Smooth muscle cell of the brain vasculature (primary cell): ENCODE results near the gene LYRM2.

Experiments used
- DNase-seq: peaks from one replicate; pipeline ENCODE4 v3.0.0-alpha.2; 2012; ENCODE audit warnings: low read depth, low spot score

The LYRM2 gene

GRCh38 chr6:89638320-89639195 is at the start of gene LYRM2:
LYRM2 (minus strand) TSS chr6:89638747; CDS start chr6:89638716, 31 bp downstream.
- peak; percentile 81 for DNase-seq

GRCh38 chr6:89688328-89688727 is 49.8 kb upstream of the LYRM2 start:
- DNase-seq = no peak

- no peak for DNase-seq
These were observed 46.8 kb upstream of the LYRM2 start for GRCh38 chr6:89685311-89685710.

- DNase-seq = no peak
These were observed 44.4 kb upstream of the LYRM2 start for GRCh38 chr6:89682991-89683390.

DNA sequence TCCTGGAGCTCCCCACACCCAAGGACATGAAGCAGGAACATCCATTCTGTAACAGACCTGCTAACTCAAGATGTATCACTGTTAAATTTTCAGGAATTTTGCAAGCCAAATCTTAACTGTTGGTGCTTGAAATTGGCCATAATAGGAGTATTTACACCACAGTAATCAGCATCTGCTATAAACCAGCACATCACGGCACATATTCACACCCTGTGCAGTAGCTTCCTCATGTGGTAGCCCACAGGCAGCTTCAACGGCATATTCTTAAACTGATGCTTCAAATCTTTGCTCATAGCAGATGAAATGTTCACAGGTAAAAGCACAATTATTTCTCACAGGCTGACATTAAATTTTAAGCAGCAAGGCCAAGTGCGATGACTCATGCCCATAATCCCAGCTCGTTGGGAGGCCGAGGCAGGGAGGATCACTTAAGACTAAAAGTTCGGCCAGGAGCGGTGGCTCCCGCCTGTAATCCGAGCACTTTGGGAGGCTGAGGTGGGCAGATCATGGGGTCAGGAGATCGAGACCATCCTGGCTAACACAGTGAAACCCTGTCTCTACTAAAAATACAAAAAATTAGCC is 43.5 kb upstream of the LYRM2 start:
- no peak for DNase-seq

- no peak for DNase-seq
These were observed 42.0 kb upstream of the LYRM2 start for GRCh38 chr6:89680551-89680950.

DNA sequence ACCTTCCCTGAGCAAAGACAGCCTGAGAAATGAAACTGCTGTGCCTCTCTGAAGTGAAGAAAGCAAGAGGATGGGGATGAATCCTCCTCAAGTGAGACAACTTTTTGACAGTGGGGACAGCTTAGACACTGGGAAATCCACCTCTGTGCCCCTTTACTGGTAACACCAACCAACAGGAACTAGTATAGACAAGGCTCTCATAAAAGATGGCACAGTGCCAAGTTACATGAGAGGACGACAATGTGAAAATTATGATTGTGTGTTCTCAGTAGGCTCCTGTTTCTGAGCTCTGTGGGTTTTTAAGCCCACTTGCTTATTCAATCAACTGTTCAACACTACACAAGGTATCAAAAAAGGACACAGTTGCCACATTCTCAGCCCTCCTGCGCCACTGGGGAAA is 41.6 kb upstream of the LYRM2 start:
- no peak for DNase-seq

DNA sequence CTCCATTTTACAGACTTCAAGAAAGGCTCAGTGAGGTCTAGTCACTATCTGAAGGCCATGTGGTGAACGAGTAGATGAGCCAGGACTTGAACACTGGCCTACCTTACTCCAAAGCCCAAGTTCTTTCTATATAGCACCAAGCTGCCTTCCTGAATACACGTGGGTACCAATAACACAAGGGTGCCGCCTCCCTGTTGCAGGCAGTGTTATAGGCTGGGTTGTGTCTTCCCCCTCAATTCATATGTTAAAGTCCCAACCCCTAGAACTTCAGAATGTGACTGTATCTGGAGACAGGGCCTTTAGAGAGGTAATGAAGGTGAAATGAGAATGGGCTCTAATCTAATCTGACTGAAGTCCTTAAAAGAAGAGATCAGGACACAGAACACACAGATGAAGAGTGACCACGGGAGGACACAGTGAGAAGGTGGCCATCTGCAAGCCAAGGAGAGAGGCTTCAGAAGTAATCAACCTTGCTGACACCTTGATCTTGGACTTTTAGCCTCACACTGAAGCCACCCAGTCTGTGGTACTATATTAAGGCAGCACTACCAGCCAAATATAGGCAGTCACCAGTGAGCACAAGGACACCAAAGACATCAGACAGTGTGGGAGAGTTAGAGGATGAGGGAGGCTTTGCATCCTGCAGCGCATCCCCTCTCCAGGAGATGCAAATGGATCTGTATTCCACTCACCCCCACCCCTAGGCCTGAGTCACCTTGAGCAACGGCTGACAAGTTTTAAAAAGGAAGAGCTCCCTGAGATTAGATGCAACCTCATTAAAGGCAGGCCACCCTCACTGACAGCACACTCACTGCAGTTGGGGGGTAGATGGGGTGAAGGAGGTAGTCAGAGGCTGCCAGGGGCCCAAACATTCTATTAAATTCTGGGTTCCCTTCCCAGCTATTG is 40.9 kb upstream of the LYRM2 start:
- no peak for DNase-seq

- no peak for DNase-seq
These were observed 40.0 kb upstream of the LYRM2 start for GRCh38 chr6:89678531-89678930.

DNA sequence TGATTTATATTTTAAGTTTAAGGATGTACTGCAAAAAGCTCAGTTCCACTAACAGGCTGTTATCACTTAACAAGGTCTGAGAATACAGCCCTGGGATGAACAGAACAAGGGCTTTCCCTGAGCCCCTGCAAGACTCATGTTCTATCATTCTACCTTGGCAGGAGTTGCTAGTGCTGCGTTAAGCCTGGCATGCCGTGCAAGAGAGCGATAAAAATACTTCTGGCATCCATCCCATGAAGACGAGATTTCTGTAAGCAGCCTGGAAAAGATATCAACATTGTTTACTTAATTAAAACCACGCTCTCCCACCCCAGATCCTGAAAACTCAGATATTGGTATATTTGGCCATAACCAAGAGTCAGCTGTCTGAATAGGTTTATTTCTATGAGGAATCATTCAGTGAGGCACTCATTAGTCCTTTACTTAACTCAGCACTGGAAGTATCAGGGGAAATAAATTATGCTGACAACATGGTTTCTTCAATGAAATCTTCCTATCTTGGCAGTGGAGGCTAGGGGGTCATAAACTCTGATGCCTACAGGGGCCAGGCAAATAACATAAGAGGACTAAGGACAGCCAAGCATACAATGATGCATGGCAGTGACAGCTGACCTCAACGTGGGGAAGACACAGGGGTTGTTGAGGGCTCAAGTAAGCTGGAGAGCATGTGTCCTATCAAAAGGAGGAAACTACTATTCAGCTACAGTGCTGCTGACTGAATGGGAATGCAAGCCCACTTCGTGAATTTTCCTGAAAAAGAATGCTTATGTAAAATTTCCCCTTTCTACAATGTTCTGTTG is 37.6 kb upstream of the LYRM2 start:
- DNase-seq = no peak

- DNase-seq = no peak
These were observed 32.5 kb upstream of the LYRM2 start for GRCh38 chr6:89670935-89671565.

- DNase-seq = no peak
These were observed 30.5 kb upstream of the LYRM2 start for GRCh38 chr6:89669002-89669401.

GRCh38 chr6:89667872-89668556 is 29.5 kb upstream of the LYRM2 start:
- DNase-seq = no peak

DNA sequence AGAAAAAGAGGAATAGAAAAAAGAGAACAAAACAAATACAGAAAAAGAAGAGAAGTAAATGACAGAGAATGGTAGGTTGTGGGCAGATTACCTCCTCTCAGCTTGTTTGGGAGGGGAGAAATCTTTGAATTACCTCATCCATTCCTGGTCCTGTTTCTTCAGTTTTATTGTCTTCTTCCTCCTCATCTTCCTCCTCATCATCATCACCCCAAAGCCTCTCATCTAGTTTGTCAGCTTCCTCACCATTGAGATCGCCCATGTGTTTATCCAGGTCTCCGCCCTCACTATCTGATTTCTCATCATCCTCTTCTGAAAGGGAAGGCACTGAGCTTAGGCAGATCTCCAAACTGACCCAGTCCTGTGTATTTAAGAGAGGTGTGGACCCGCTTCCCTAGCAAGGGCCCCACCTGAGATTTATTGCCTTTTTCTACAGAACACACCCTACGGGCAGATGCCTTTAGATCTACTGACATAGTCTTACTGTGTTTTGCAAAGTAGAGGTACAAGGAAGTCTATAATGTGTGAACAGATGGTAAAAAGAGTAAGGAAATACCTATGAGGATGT is 24.2 kb upstream of the LYRM2 start:
- DNase-seq = no peak

- DNase-seq = no peak
These were observed 23.0 kb upstream of the LYRM2 start for GRCh38 chr6:89661559-89661958.

GRCh38 chr6:89660981-89661380 is 22.4 kb upstream of the LYRM2 start:
- no peak for DNase-seq

DNA sequence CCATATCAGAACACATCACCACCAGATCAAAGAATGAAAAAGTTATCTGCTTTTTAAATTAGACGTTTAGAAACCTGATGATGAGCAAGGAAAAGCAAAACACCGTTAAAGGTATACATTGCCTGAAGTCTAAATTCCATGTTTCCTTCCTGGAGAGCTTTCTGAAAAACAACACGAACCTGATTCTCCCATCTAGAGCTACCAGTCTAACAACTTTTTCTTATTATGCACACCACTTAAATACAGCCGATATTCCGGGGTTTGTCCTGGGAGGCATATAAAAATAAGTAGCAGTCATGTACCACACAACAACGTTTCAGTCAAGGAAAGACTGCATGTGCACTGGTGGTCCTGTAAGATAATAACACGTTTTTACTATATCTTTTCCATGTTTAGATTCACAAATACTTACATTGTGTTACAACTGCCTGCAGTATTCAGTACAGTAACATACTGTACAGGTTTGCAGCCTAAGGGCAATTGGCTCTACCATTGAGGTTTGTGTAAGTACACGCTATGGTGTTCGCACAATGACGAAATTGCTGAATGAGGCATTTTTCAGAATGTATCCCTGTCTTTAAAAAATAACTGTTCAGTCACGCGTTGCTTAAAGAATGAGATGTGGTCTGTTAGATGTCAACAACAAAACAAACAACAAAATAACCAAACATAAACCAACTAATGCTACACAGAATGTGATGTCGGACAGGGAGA is 19.1 kb upstream of the LYRM2 start:
- DNase-seq = no peak

DNA sequence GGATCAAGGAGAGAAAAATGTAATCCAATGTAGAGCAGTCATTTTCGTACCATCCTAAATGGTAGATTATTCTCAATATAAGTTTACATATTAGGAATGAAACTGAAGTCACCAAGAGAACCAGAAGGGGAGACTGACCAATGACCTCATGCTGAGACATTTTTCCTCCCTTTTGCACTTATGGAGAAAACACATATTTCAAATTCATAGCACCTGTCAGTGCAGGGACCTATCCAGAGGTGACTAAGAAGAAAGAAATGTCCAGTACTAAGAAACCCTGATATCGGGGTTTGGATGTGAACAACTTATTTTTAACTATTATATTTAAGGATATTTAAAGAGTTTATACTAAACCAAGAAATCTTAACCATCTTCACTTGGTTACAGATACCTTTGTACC is 16.6 kb upstream of the LYRM2 start:
- DNase-seq = no peak

GRCh38 chr6:89650579-89650978 is 12.0 kb upstream of the LYRM2 start:
- DNase-seq = no peak
